Ecto neural progenitor cell (in vitro differentiated cells): ENCODE results near the gene LRRC17.

Experiments used
- DNase-seq: peaks from one replicate; pipeline ENCODE4 v3.0.0-alpha.2; 2018; ENCODE audit warnings: low spot score

Gene LRRC17

DNA sequence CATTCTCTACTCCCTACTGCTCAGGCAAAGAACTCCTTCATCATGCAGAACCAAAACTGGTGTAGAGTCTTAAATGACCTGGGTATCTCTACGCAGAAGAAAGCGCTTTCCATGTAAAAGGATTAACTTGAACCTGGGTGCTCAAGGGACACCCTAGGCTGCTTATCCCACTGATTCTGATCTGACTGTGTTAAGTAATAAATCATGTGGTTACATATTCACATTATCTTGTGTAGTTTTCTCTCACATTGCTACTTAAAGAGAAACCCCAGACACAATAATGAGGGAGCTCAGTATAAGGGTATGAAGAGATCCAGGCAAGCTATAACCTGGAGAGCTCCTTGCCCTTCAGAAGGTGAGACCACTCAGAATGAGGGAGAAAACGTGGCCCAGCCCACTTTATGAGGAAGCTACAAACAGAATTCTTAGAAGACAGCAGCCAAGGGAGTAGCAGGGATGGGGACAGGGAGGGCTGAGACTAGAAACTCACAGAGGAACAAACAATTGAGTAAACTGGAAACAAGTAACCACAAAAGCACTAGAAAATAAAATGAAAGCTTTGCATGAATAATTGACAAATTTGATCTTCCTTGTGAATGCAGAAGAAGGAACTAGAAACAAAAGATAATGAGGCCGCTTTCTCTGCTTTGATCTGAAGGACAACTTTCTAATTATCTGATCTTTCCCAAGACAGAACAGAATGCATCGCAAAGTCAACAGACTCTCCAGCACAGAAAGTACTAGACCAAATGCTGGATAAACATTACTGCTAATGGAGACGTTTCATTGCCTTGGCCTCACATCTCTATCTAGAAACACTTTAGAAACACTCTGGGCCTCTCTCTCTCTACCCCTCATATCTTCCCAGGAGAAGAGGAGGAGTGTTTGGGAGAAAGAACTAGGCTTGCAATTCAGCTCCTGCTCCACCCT is 76.1 kb downstream of the LRRC17 start:
- no peak for DNase-seq

- no peak for DNase-seq
Measured at GRCh38 chr7:102990642-102991041, 77.8 kb downstream of the LRRC17 start.

DNA sequence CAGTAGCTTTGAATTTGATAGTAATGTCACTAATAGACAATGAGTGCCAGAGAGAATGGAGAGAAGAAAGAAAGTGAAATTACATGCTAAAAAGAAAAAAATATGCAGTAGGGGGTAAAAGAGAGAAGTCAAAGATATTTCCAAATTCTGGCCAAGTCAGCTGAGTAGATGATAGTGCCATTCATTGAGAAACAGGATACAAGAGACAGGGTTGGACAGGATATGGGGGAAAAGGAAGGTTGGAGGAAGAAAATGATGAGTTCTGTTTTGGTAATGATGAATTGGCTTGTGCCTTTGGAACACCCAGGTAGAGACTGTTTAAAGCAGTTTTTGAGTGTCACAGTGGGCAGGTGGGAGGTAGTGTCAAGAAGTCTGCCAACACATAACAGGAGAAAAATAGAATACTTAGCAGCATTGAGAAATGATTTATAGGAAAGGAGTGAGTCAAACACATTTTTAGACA is 78.3 kb downstream of the LRRC17 start:
- DNase-seq: no peak

GRCh38 chr7:102991540-102992214 is 78.9 kb downstream of the LRRC17 start:
- DNase-seq: no peak

- DNase-seq: no peak
Measured at GRCh38 chr7:102992509-102992937, 79.7 kb downstream of the LRRC17 start.

- no peak for DNase-seq
Measured at GRCh38 chr7:102992938-102993717, 80.3 kb downstream of the LRRC17 start.

DNA sequence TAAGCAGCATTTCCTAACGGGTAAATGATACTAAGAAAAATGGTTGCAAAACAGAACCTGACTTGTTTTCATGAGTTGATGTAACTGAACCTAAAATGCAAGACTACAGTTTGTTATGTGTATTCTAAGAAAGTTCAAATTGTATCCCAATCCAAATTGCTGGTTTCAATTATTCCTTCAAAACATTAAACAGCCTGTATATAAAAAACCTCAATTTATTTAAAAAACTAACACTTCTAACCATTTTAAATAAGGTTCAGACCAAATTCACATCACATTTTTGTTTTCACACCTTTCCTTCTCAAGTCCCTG is 80.9 kb downstream of the LRRC17 start:
- DNase-seq: no peak

- DNase-seq: no peak
Measured at GRCh38 chr7:102994567-102994966, 81.8 kb downstream of the LRRC17 start.
